ENCODE measurements around the gene TRIM26.

DNA sequence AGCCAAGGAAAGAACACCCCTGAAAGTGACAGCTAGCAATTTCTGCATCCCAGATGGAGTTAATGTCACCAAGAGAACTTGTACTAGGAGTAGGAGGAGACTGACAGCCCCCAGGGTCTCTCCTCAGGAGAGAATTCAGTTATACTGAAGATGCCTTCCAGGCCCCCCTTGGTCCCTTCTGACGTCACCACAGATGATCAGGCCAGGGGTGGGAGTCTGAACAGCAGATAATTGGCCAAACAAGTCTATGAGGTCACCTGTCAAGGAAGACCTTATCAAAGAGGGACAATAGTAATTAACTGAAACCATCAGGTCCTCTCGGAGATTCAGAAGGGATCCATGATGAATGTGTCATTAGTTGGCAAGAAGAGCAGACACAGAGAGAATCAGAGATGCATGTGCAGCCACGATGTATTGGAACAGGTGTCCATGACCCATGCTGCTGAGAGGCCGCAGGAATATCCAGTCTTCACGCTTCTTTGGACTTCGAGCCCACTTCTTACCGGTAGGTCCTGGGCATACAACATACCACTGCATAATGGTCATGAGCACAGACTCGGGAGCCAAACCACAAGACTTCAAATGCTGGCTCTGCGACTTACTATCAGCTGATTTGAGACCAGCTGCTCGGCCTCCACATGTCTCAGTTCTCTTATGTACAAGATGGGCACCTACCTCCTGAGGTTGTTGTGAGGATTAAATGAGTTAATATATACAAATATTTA is 62.4 kb downstream of the TRIM26 start:
- TF ChIP-seq, protein P1, sequence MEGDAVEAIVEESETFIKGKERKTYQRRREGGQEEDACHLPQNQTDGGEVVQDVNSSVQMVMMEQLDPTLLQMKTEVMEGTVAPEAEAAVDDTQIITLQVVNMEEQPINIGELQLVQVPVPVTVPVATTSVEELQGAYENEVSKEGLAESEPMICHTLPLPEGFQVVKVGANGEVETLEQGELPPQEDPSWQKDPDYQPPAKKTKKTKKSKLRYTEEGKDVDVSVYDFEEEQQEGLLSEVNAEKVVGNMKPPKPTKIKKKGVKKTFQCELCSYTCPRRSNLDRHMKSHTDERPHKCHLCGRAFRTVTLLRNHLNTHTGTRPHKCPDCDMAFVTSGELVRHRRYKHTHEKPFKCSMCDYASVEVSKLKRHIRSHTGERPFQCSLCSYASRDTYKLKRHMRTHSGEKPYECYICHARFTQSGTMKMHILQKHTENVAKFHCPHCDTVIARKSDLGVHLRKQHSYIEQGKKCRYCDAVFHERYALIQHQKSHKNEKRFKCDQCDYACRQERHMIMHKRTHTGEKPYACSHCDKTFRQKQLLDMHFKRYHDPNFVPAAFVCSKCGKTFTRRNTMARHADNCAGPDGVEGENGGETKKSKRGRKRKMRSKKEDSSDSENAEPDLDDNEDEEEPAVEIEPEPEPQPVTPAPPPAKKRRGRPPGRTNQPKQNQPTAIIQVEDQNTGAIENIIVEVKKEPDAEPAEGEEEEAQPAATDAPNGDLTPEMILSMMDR (IDR thresholded peaks at IDR 0.05): no peak
- TF ChIP-seq, protein P2, sequence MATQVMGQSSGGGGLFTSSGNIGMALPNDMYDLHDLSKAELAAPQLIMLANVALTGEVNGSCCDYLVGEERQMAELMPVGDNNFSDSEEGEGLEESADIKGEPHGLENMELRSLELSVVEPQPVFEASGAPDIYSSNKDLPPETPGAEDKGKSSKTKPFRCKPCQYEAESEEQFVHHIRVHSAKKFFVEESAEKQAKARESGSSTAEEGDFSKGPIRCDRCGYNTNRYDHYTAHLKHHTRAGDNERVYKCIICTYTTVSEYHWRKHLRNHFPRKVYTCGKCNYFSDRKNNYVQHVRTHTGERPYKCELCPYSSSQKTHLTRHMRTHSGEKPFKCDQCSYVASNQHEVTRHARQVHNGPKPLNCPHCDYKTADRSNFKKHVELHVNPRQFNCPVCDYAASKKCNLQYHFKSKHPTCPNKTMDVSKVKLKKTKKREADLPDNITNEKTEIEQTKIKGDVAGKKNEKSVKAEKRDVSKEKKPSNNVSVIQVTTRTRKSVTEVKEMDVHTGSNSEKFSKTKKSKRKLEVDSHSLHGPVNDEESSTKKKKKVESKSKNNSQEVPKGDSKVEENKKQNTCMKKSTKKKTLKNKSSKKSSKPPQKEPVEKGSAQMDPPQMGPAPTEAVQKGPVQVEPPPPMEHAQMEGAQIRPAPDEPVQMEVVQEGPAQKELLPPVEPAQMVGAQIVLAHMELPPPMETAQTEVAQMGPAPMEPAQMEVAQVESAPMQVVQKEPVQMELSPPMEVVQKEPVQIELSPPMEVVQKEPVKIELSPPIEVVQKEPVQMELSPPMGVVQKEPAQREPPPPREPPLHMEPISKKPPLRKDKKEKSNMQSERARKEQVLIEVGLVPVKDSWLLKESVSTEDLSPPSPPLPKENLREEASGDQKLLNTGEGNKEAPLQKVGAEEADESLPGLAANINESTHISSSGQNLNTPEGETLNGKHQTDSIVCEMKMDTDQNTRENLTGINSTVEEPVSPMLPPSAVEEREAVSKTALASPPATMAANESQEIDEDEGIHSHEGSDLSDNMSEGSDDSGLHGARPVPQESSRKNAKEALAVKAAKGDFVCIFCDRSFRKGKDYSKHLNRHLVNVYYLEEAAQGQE (IDR thresholded peaks at IDR 0.05; ENCODE audit: insufficient read depth in 1 of 2, low read depth in 2 of 2, low read length in 1 of 2): no peak

All from Panc1 (cell line).